ENCODE data around the gene UCK2.

DNA sequence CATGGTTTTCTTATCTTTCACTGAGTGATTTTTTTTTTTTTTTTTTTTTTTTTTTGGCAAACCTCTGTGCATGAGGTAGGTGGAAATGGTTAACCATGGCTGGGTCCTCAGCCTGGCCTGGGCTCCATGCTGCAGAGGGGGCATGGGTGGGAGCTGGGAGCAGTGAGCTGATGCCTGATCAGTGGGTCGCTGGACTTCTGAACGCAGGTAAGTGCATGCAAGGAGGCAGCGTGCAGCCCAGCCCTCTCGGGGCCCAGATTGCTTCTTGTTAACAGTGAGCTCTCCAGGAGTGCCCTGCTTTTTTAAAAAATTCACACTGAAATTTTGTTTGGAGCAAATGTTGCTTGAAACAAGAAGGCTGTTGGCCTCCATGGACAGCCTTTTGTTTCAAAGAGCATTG is 75.2 kb downstream of the UCK2 start:
- TF ChIP-seq CTCF (conservative IDR thresholded peaks at IDR 0.05), result no peak
- TF ChIP-seq EZH2 (IDR thresholded peaks at IDR 0.05; ENCODE audit: low read depth), result no peak

Measured in PC-9 (cell line).